PFSK-1 (cell line): ENCODE measurements around the gene ZDHHC8.

Experiments
- FOXP2 ChIP-seq: optimal IDR thresholded peaks from 2 replicates; pipeline ENCODE3; 2011; ENCODE audit warnings: borderline replicate concordance, control low read depth, inconsistent platforms; ENCODE audit not compliant: insufficient read depth; ENCODE audit errors: extremely low read length, extremely low read depth
- POLR2AphosphoS5 ChIP-seq: IDR thresholded peaks from 2 replicates; pipeline ENCODE4 v1.6.1; 2012; ENCODE audit warnings: low read depth, mild to moderate bottlenecking, control low read depth, low read length, moderate library complexity
- SIN3A ChIP-seq: IDR thresholded peaks from 2 replicates; pipeline ENCODE4 v1.6.1; 2012; ENCODE audit warnings: mild to moderate bottlenecking, low read length, moderate library complexity, borderline replicate concordance; ENCODE audit not compliant: insufficient read depth
- TAF1 ChIP-seq: IDR thresholded peaks from 2 replicates; pipeline ENCODE4 v1.6.1; 2012; ENCODE audit warnings: low read length, control low read depth, borderline replicate concordance; ENCODE audit not compliant: insufficient read depth
- TF ChIP-seq, protein P1 (sequence below), 2 experiments: IDR thresholded peaks; 2 replicates each; pipeline versions ENCODE4 v1.6.1 to v1.8.0; 2011 to 2012; ENCODE audit warnings: low read depth in 2 of 2, low read length in 2 of 2, control low read depth in 1 of 2, inconsistent platforms in 1 of 2, mild to moderate bottlenecking in 1 of 2, moderate library complexity in 1 of 2; ENCODE audit not compliant: insufficient read depth in 1 of 2

Gene ZDHHC8

DNA sequence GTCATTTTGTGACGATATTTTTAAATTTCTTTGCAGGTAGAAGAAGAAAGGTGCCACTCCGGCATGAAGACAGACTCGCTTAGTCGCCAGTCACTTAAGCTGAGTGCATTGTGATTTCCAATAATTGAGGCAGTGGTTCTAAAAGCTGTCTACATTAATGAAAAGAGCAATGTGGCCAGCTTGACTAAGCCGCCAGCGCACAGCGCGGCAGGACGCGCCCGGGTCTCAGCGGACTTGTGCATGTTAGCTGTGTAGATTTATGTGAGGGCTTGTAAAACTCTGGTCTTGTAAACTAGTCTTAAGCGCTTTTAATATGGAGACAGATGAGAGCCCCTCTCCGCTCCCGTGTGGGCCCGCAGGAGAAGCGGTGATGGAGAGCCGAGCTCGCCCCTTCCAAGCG, 46.0 kb upstream of the ZDHHC8 start:
- TF ChIP-seq POLR2AphosphoS5, result no peak
- no peak for TF ChIP-seq TAF1
- TF ChIP-seq, protein P1, sequence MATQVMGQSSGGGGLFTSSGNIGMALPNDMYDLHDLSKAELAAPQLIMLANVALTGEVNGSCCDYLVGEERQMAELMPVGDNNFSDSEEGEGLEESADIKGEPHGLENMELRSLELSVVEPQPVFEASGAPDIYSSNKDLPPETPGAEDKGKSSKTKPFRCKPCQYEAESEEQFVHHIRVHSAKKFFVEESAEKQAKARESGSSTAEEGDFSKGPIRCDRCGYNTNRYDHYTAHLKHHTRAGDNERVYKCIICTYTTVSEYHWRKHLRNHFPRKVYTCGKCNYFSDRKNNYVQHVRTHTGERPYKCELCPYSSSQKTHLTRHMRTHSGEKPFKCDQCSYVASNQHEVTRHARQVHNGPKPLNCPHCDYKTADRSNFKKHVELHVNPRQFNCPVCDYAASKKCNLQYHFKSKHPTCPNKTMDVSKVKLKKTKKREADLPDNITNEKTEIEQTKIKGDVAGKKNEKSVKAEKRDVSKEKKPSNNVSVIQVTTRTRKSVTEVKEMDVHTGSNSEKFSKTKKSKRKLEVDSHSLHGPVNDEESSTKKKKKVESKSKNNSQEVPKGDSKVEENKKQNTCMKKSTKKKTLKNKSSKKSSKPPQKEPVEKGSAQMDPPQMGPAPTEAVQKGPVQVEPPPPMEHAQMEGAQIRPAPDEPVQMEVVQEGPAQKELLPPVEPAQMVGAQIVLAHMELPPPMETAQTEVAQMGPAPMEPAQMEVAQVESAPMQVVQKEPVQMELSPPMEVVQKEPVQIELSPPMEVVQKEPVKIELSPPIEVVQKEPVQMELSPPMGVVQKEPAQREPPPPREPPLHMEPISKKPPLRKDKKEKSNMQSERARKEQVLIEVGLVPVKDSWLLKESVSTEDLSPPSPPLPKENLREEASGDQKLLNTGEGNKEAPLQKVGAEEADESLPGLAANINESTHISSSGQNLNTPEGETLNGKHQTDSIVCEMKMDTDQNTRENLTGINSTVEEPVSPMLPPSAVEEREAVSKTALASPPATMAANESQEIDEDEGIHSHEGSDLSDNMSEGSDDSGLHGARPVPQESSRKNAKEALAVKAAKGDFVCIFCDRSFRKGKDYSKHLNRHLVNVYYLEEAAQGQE (IDR thresholded peaks at IDR 0.05; ENCODE audit: insufficient read depth in 1 of 2, low read depth in 2 of 2, low read length in 2 of 2), result no peak
- no peak for TF ChIP-seq SIN3A
- no peak for TF ChIP-seq FOXP2

DNA sequence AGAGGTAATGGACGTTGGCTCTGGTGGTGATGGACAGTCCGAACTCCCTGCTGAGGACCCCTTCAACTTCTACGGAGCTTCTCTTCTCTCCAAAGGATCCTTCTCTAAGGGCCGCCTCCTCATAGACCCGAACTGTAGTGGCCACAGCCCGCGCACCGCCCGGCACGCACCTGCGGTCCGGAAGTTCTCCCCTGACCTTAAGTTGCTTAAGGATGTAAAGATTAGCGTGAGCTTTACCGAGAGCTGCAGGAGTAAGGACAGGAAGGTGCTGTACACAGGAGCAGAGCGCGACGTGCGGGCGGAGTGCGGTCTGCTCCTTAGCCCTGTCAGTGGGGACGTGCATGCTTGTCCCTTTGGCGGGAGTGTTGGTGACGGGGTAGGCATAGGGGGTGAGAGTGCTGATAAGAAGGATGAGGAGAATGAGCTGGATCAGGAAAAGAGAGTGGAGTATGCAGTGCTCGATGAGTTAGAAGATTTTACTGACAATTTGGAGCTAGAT, 45.5 kb upstream of the ZDHHC8 start:
- TF ChIP-seq, protein P1 (IDR thresholded peaks at IDR 0.05; ENCODE audit: insufficient read depth in 1 of 2, low read depth in 2 of 2, low read length in 2 of 2), result no peak
- TF ChIP-seq FOXP2 (no peak), TAF1 (no peak), POLR2AphosphoS5 (no peak), SIN3A (no peak)

DNA sequence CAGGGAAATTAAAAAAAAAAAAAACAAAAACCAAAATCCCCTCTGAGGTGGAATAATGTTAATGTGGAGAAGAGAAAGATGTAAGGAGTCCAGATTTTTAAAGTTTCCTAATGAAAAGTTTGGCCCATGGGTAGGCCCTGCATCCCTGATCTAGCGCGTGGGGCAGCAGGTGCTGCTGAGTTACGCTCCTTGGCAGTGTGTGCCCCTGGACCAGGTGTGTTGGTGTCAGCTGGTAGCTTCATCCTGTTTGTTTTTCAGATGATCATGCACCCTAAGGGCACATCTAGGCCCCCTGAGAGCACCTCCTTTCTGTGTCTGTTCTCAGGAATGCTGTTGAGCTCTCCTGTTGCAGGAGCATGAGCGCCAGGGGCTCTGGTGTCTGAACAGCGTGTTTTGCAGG, 44.8 kb upstream of the ZDHHC8 start:
- TF ChIP-seq TAF1 (no peak), SIN3A (no peak), FOXP2 (no peak), POLR2AphosphoS5 (no peak)
- TF ChIP-seq, protein P1 (IDR thresholded peaks at IDR 0.05; ENCODE audit: insufficient read depth in 1 of 2, low read depth in 2 of 2, low read length in 2 of 2), result no peak

DNA sequence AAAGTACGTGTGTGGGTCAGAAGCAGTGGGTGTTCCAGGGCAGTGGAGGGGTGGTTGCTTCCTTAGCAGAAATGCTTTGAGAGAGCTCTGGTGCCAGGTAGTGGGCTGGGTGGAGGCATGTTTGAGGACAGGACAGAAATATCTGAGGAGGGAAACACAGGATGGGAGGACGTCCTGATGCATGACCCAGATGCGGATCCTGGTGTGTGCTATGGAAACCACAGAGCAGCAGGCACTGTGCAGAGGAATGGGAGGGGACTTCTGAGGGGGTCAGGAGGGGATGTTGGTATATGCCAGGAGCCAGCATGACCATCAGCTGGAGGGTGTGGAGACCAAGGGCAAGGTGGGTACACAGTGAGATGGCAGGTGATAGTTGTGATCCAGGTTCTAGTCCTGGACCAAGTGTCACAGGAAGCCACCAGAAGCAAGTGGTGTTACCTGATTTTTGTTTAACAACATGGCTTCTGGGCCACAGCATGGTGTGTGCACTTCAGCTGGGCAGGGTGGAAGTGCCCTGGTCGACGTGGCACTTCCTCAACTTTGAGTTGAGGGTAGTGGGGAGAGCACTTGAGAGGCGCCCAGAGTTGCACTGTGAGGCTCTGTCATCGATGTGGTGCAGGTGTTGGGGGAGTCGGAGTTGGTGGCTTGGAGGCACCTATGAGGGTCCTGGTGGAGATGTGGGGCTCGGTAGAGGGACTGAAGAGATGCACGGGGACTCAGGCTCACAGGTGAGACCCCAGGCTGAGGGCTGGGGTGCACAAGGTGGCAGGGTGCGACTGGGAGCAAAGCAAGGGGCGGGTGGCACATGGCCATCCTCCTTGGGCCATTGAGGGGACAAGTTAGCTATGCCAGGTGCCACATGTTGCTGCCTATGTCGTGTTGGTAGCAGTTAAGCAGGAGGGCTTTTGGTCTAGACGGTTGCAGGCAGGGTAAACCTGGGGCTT, 44.0 kb upstream of the ZDHHC8 start:
- TF ChIP-seq FOXP2, result no peak
- TF ChIP-seq POLR2AphosphoS5, result no peak
- TF ChIP-seq SIN3A, result no peak

DNA sequence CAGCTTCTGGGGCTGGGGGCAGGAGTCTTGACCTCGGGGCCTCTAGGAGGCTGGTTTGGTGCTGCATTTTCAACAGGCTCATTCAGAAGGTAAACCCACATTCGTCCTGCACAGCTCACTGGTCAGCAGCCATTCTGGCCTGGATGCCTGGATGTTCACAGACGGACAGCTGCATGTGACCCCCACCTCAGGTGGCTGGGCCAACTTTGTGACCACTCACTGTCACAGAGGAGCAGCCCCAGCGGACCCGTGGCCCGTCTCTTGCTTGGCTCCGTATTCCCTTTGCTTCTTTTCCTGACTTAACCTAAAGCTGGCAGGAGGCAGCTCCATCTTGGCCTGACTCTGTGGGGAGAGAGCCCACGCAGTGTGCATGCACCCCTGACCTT, 43.3 kb upstream of the ZDHHC8 start:
- no peak for TF ChIP-seq POLR2AphosphoS5

DNA sequence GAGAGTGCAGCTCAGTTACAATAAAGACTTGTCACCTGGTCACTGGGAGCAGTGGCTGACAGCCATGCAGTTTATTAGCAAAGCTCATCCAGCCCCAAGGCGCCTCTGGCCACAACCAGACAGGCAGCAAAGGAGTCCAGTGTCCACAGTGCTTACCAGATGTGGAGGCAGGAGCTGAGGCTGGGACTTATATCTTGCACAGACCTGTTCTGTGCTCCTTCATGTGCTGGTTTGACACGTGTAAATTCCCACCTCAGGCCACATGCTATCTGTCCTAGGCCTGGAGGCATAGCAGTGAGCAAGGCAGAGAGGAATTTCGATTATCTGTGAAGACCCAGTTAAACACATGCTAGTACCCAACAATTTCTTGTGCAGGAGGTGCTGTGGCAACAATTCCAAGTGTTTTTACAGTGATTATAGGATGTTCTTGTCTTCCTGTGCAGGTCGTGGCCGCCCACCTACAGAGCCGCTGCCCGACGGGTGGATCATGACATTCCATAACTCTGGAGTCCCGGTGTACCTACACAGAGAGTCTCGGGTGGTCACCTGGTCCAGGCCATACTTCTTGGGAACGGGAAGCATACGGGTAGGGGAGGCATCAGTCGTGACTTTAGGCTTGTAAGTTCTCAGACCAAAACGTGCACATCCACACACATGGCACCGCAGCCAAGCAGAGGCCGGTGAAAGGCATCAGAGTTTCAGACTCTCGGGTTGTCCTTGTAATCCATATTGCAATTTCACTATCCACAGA, 42.2 kb upstream of the ZDHHC8 start:
- no peak for TF ChIP-seq FOXP2
- no peak for TF ChIP-seq SIN3A
- TF ChIP-seq TAF1, result no peak
- TF ChIP-seq POLR2AphosphoS5, result no peak; the same call in 1 of the 2 replicates
- TF ChIP-seq, protein P1 (IDR thresholded peaks at IDR 0.05; ENCODE audit: insufficient read depth in 1 of 2, low read depth in 2 of 2, low read length in 2 of 2), result no peak
